H1 (cell line): ENCODE data around the gene FRRS1L. TPM values are rescaled to one million over a fixed set of nuclear protein-coding genes. Genes with fewer than 3 reads are reported as not detected.

Source experiments
- CTCF ChIA-PET: fragments of 300-600 bp; sonication (Branson Sonifier 250); formaldehyde crosslinking; loops from one replicate; lab custom pipeline; 2021; ENCODE audit not compliant: partially characterized antibody; lab: Charles Lee
- POLR2A ChIA-PET: fragments of 300-600 bp; sonication (Branson Sonifier 250); formaldehyde crosslinking; loops from one replicate; lab custom pipeline; 2021; ENCODE audit warnings: inconsistent platforms; ENCODE audit not compliant: partially characterized antibody; lab: Charles Lee
- DNase-seq, 2 experiments: peaks; one replicate each; pipeline versions ENCODE4 v3.0.0 to v3.0.0-alpha.2; 2010 to 2022; ENCODE audit warnings: low spot score in 2 of 2, low read depth in 1 of 2, mixed read lengths in 1 of 2
- FAIRE-seq: peaks from 2 replicates; lab custom pipeline; 2011; peaks lifted over from hg19 to GRCh38; lab: Jason Lieb, UNC
- H2AFZ ChIP-seq: 2 replicates; pipeline ENCODE4 v1.8.1; 2012; ENCODE audit warnings: low read length, inconsistent platforms
- H2AK5ac ChIP-seq: 2 replicates; pipeline ENCODE4 v1.6.1; 2013; ENCODE audit warnings: low read depth, low read length
- H2BK120ac ChIP-seq: replicated peaks from 2 replicates; pipeline ENCODE3; 2013; ENCODE audit warnings: low read depth, low read length, inconsistent platforms
- H2BK12ac ChIP-seq: 2 replicates; pipeline ENCODE4 v1.6.1; 2013; ENCODE audit warnings: low read depth, low read length
- H2BK15ac ChIP-seq: 2 replicates; pipeline ENCODE4 v1.6.1; 2013; ENCODE audit warnings: low read length
- H2BK20ac ChIP-seq: 2 replicates; pipeline ENCODE4 v1.6.1; 2013; ENCODE audit warnings: low read length
- H2BK5ac ChIP-seq: 2 replicates; pipeline ENCODE4 v1.6.1; 2013; ENCODE audit warnings: low read depth, low read length
- H3K14ac ChIP-seq: 2 replicates; pipeline ENCODE4 v1.6.1; 2013; ENCODE audit warnings: inconsistent platforms; ENCODE audit not compliant: insufficient read length
- H3K18ac ChIP-seq: 2 replicates; pipeline ENCODE4 v1.6.1; 2013; ENCODE audit warnings: low read length; ENCODE audit errors: extremely low read depth
- H3K23ac ChIP-seq: 2 replicates; pipeline ENCODE4 v1.6.1; 2013; ENCODE audit warnings: inconsistent platforms; ENCODE audit not compliant: insufficient read length
- H3K23me2 ChIP-seq: 2 replicates; pipeline ENCODE4 v1.6.1; 2013; ENCODE audit warnings: low read depth, low read length
- H3K27ac ChIP-seq: 2 replicates; pipeline ENCODE4 v1.6.1; 2011; ENCODE audit warnings: low read depth, low read length, inconsistent platforms
- H3K27me3 ChIP-seq, 4 experiments: replicated peaks in 1 of 4; 1 replicate in 1 of 4; 2 replicates in 3 of 4; pipeline versions ENCODE4 v1.6.1 to v1.8.1; 2011 to 2013; ENCODE audit warnings: low read length in 3 of 4, mild to moderate bottlenecking in 3 of 4, inconsistent platforms in 2 of 4, mixed read lengths in 2 of 4, moderate library complexity in 1 of 4; ENCODE audit not compliant: control insufficient read depth in 3 of 4, insufficient read depth in 3 of 4; ENCODE audit errors: extremely low read depth in 1 of 4
- H3K36me3 ChIP-seq, 4 experiments: 2 replicates each; pipeline versions ENCODE4 v1.6.1 to v1.8.1; 2011 to 2013; ENCODE audit warnings: mild to moderate bottlenecking in 4 of 4, low read length in 3 of 4, moderate library complexity in 2 of 4, control low read depth in 1 of 4, inconsistent platforms in 1 of 4; ENCODE audit not compliant: insufficient read depth in 4 of 4, control insufficient read depth in 2 of 4
- H3K4ac ChIP-seq: replicated peaks from 2 replicates; pipeline ENCODE3; 2013; ENCODE audit warnings: low read length, low read depth, mixed read lengths, inconsistent platforms; ENCODE audit not compliant: insufficient read length
- H3K4me1 ChIP-seq, 4 experiments: replicated peaks in 1 of 4; 1 replicate in 1 of 4; 2 replicates in 3 of 4; pipeline versions ENCODE4 v1.6.1 to v1.8.1; 2011 to 2013; ENCODE audit warnings: low read length in 3 of 4, inconsistent platforms in 2 of 4, mixed read lengths in 1 of 4; ENCODE audit not compliant: insufficient read depth in 4 of 4, control insufficient read depth in 3 of 4
- H3K4me2 ChIP-seq, 2 experiments: 2 replicates each; pipeline versions ENCODE4 v1.6.1 to v1.8.1; 2011 to 2013; ENCODE audit warnings: low read depth in 2 of 2, low read length in 2 of 2, control low read depth in 1 of 2, inconsistent platforms in 1 of 2, mild to moderate bottlenecking in 1 of 2; ENCODE audit not compliant: insufficient read depth in 1 of 2
- H3K4me3 ChIP-seq, 4 experiments: fragments of 200-600, 300-600 bp in 1 of 4; sonication (generic), shearing (Covaris generic), sonication (Bioruptor Twin) in 1 of 4; 2 replicates each; pipeline versions ENCODE4 v1.5.1 to v1.8.1; 2011 to 2016; ENCODE audit warnings: low read length in 4 of 4, low read depth in 3 of 4, control low read depth in 2 of 4, inconsistent platforms in 2 of 4, mild to moderate bottlenecking in 2 of 4, mixed read lengths in 1 of 4, moderate library complexity in 1 of 4; ENCODE audit not compliant: insufficient read depth in 2 of 4; ENCODE audit errors: extremely low read depth in 1 of 4
- H3K56ac ChIP-seq: replicated peaks from 2 replicates; pipeline ENCODE3; 2013; ENCODE audit warnings: low read depth, mild to moderate bottlenecking, mixed read lengths, low read length, inconsistent platforms; ENCODE audit not compliant: insufficient read length
- H3K79me1 ChIP-seq: 2 replicates; pipeline ENCODE4 v1.6.1; 2013; ENCODE audit warnings: low read depth, low read length, control low read depth
- H3K79me2 ChIP-seq, 2 experiments: 2 replicates each; pipeline versions ENCODE4 v1.6.1 to v1.8.1; 2012 to 2013; ENCODE audit warnings: low read length in 2 of 2, mild to moderate bottlenecking in 2 of 2, inconsistent platforms in 1 of 2; ENCODE audit not compliant: insufficient read depth in 2 of 2, control insufficient read depth in 1 of 2
- H3K9ac ChIP-seq, 4 experiments: replicated peaks in 1 of 4; 1 replicate in 1 of 4; 2 replicates in 3 of 4; pipeline versions ENCODE4 v1.6.1 to v1.8.1; 2011 to 2013; ENCODE audit warnings: low read depth in 3 of 4, low read length in 3 of 4, control low read depth in 2 of 4, mild to moderate bottlenecking in 2 of 4, moderate library complexity in 2 of 4, inconsistent platforms in 1 of 4; ENCODE audit errors: extremely low read depth in 1 of 4
- H3K9me3 ChIP-seq, 2 experiments: 2 replicates each; pipeline versions ENCODE4 v1.6.1 to v1.8.1; 2012 to 2013; ENCODE audit warnings: mild to moderate bottlenecking in 2 of 2, moderate library complexity in 2 of 2, control low read depth in 1 of 2, inconsistent platforms in 1 of 2, low read depth in 1 of 2, low read length in 1 of 2, mixed read lengths in 1 of 2; ENCODE audit not compliant: insufficient read depth in 2 of 2
- H4K20me1 ChIP-seq, 2 experiments: replicated peaks in 1 of 2; 2 replicates each; pipeline versions ENCODE3 to v1.8.1; 2011 to 2013; ENCODE audit warnings: inconsistent platforms in 2 of 2, low read length in 2 of 2, mild to moderate bottlenecking in 1 of 2; ENCODE audit not compliant: insufficient read depth in 2 of 2, control insufficient read depth in 1 of 2
- H4K5ac ChIP-seq: 2 replicates; pipeline ENCODE4 v1.6.1; 2013; ENCODE audit warnings: low read length, low read depth, mixed read lengths, inconsistent platforms; ENCODE audit not compliant: insufficient read length
- H4K8ac ChIP-seq: 2 replicates; pipeline ENCODE4 v1.8.0; 2013; ENCODE audit warnings: mild to moderate bottlenecking, moderate library complexity, low read length, inconsistent platforms; ENCODE audit not compliant: insufficient read depth; ENCODE audit errors: extremely low read depth
- H4K91ac ChIP-seq: replicated peaks from 2 replicates; pipeline ENCODE3; 2013; ENCODE audit warnings: low read length, mixed read lengths, inconsistent platforms; ENCODE audit not compliant: insufficient read length
- CTBP2 ChIP-seq: IDR thresholded peaks from 2 replicates; pipeline ENCODE4 v1.7.0; 2011; ENCODE audit warnings: borderline replicate concordance, mild to moderate bottlenecking, moderate library complexity, mixed read lengths, low read length; ENCODE audit not compliant: insufficient read depth, insufficient read length
- EZH2 ChIP-seq: fragments of 200-600 bp; sonication (generic); IDR thresholded peaks from 2 replicates; pipeline ENCODE4 v1.7.1; 2012; ENCODE audit warnings: low read depth, mild to moderate bottlenecking, moderate library complexity, low read length, inconsistent platforms; ENCODE audit not compliant: severe bottlenecking
- HDAC6 ChIP-seq: IDR thresholded peaks from one replicate; pipeline ENCODE4 v1.7.1; 2012; ENCODE audit warnings: low read depth, mild to moderate bottlenecking, inconsistent platforms, low read length, moderate library complexity
- MAX ChIP-seq: IDR thresholded peaks from 2 replicates; pipeline ENCODE4 v1.6.1; 2012; ENCODE audit warnings: inconsistent platforms
- RAD21 ChIP-seq, 2 experiments: IDR thresholded peaks in 1 of 2; conservative IDR thresholded peaks in 1 of 2; 2 replicates each; pipeline ENCODE4 v1.6.1; 2011; ENCODE audit warnings: low read depth in 2 of 2, low read length in 2 of 2, improper control_type of control experiment in 1 of 2, inconsistent platforms in 1 of 2, mild to moderate bottlenecking in 1 of 2, moderate library complexity in 1 of 2
- TCF12 ChIP-seq: IDR thresholded peaks from 2 replicates; pipeline ENCODE4 v1.6.1; 2011; ENCODE audit warnings: low read depth, mild to moderate bottlenecking, low read length
- WGBS, 2 experiments: shearing (Covaris generic) in 1 of 2; methylation state at CpG; one replicate each; pipeline versions ENCODE4 v1.1.6 to v1.1.7; 2013 to 2015; ENCODE audit warnings: low lambda C conversion rate in 2 of 2, mixed read lengths in 2 of 2, inconsistent platforms in 1 of 2, low coverage in 1 of 2, missing lambda C conversion rate in 1 of 2; ENCODE audit not compliant: insufficient replicate concordance in 2 of 2, insufficient coverage in 1 of 2, insufficient read length in 1 of 2; ENCODE audit errors: extremely low coverage in 1 of 2, missing lambda C conversion rate in 1 of 2; 5-methylcytosine and 5-hydroxymethylcytosine counted together
- polyA plus RNA-seq, 7 experiments: library from polyadenylated mRNA; depleted of rRNA in 3 of 7; stranded (reverse) in 5 of 7; unstranded in 2 of 7; fragments of >200 nt in 5 of 7; fragments of 200-250 nt in 2 of 7; gene quantifications; 1 replicate in 5 of 7; 2 replicates in 1 of 7; 4 replicates in 1 of 7; pipeline versions ENCODE4 v1.2.1 to v1.2.3, GENCODE V29; 2011 to 2013; ENCODE audit warnings: missing spikeins in 2 of 7, mixed read lengths in 2 of 7
- total RNA-seq: library from RNA; stranded (reverse); fragmentation: NEBNext Ultra II Directional; extraction: Animal tissue kit (Norgen Biotek cat#: 25700); gene quantifications from 2 replicates; pipeline ENCODE4 v1.2.1, GENCODE V29; 2021

FRRS1L gene
- total and polyA plus RNA-seq, 2 of the 8 experiments (the other 6 are each of a cell fraction or from before 2014, with no cell fraction given) = 1.0 to 2.2 TPM

GRCh38 chr9:109110329-109111021, 56.6 kb downstream of the FRRS1L start:
- Histone ChIP-seq H3K23ac (no peak overlapping the region), H3K14ac (no peak overlapping the region), H3K27me3 (no peaks in the 10 kb centered on the region), H2BK15ac (no peak overlapping the region), H2BK12ac (no peak overlapping the region), H2AFZ (no peak overlapping the region), H3K4me1 (peaks cover 0 to 5% (median 0%) of the 10 kb centered on the region in 4 experiments; a peak in 3 of 7 replicates), H3K23me2 (no peaks in the 10 kb centered on the region), H2AK5ac (no peak overlapping the region), H3K36me3 (peaks cover 0 to 1% (median 0%) of the 10 kb centered on the region in 4 experiments; a peak in 1 of 8 replicates), H4K20me1 (peaks cover 11 to 13% of the 10 kb centered on the region in 2 experiments), H4K91ac (no peak overlapping the region), H3K79me1 (peaks cover 3% of the 10 kb centered on the region; the same call in 1 of the 2 replicates), H2BK20ac (no peak overlapping the region), H3K4ac (no peak overlapping the region), H4K8ac (no peak overlapping the region), H3K9me3 (no peaks in the 10 kb centered on the region), H3K79me2 (peaks cover 18 to 95% of the 10 kb centered on the region in 2 experiments; a peak in 3 of 4 replicates), H3K4me3 (no peak overlapping the region), H3K9ac (no peak overlapping the region), H4K5ac (no peak overlapping the region), H3K56ac (no peak overlapping the region), H3K27ac (no peak overlapping the region), H3K18ac (no peak overlapping the region), H2BK120ac (no peak overlapping the region), H2BK5ac (no peak overlapping the region), H3K4me2 (no peak overlapping the region)
- TF ChIP-seq TCF12 (no peak), MAX (no peak), RAD21 (IDR thresholded peaks at IDR 0.05 in 1 of 2, conservative IDR thresholded peaks at IDR 0.05 in 1 of 2; ENCODE audit: low read depth in 2 of 2, low read length in 2 of 2) (no peak), CTBP2 (no peak), EZH2 (no peak), HDAC6 (no peak)
- 91% methylated on average over 5 of the region's 5 CpGs; no CpG with 5 or more reads in 1 of the 2 experiments for WGBS, 2 experiments
- ChIA-PET POLR2A (interaction anchor here (3.5 kb wide), 1 partner anchor 9 kb away, joined by 22 read pairs; the partner anchor contains the start of gene TMEM245), CTCF (interaction anchor here (1.7 kb wide), 1 partner anchor 13 kb away, joined by 5 read pairs; no protein-coding TSS in a partner anchor)
- FAIRE-seq = no peak
- no peak for DNase-seq
